NCI-H1436 (cell line): ENCODE results near the gene GNAS.
"Not testable (repeated sequence)": the region's sequence is repeated elsewhere in the genome, so short reads cannot be mapped to it uniquely, and the experiment has no call there.

ENCODE experiments used
- DNase-seq: peaks from one replicate; lab custom pipeline; 2025; lab: John Stamatoyannopoulos, UW

The GNAS gene

GRCh38 chr20:58852543-58853271 is at the start of gene GNAS:
TSS of gene GNAS (plus strand) at chr20:58852716.
- DNase-seq: no peak

GRCh38 chr20:58803533-58803932 is 49.0 kb upstream of the GNAS start:
- no peak for DNase-seq

DNA sequence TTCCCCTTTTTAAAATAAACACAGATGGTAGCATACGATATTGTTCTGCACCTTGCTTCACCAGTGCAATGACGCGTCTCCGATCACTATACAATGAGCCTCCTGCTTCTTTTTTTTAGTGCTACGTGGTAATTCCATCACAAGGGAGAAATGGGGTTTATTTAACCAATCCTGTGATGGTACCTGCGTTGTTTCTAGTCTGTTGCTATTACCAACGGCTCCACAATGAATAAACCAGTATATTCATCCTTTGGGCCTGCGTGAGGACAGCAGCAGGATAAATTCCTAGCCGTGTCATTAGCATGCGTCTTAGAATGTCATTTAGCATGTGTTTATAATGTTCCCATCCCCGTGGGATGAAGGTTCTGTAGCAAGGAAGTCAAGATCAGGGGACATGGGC is 44.7 kb upstream of the GNAS start:
- no peak for DNase-seq

- no peak for DNase-seq
Observed at GRCh38 chr20:58808271-58809046, 44.1 kb upstream of the GNAS start.

- no peak for DNase-seq
Observed at GRCh38 chr20:58810116-58810878, 42.2 kb upstream of the GNAS start.

DNA sequence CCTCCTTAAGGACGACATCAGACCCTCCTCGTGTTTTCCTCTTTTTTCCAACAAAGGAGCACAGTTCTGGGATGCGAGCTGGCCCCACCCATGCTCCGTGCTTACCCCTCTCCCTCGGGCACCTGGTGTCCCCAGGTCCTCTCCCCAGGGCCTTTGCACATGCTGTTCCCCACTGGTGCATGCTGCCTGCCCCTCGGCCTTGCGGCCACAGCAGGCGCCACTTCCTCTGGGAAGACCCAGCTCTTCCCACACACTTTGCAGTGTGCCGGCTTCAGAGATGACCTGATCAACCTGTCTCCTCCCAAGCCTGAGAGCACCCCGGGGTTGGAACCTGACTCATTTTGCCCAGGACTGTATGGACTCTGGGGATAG is 41.7 kb upstream of the GNAS start:
- no peak for DNase-seq

DNA sequence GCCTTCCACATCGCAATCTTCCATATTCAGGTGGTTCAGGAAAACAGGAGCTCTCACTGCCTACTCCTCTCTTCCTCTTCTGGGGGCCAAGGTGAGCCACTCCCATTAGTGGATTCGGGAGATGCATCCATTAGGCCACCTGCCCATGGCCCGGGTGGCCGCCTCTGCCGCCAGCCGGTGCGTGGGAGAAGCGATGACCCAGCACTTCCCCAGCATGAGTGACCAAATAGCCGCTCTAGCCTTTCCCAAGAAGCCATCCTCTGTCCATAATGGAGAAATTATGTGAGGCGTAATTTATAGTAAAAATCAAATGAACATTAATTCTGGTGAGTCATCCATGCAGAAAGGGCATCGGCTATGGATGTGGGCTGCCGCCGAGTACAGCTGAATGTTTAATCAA is 41.2 kb upstream of the GNAS start:
- no peak for DNase-seq

GRCh38 chr20:58813369-58813768 is 39.1 kb upstream of the GNAS start:
- DNase-seq: no peak

DNA sequence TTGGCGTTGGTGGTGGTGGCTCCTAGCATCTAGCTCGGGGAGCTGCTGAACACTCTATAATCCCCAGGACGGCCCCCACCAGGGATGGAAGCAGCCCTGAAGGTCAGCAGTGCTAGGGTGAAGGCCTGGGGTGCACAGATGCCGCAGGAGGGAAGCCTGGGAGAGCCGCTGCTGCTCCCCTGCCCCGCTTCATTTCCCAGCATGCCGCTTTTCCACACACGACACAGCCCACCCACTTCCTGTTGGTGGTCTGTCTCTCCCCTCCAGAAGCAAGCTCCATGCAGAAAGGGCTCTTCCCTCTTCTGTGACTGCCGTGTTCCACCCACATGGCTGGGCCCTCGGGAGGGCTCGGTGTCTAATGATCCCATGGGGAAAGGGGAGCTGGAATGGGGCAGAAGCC is 37.1 kb upstream of the GNAS start:
- DNase-seq: no peak

GRCh38 chr20:58816051-58816450 is 36.5 kb upstream of the GNAS start:
- DNase-seq: no peak

DNA sequence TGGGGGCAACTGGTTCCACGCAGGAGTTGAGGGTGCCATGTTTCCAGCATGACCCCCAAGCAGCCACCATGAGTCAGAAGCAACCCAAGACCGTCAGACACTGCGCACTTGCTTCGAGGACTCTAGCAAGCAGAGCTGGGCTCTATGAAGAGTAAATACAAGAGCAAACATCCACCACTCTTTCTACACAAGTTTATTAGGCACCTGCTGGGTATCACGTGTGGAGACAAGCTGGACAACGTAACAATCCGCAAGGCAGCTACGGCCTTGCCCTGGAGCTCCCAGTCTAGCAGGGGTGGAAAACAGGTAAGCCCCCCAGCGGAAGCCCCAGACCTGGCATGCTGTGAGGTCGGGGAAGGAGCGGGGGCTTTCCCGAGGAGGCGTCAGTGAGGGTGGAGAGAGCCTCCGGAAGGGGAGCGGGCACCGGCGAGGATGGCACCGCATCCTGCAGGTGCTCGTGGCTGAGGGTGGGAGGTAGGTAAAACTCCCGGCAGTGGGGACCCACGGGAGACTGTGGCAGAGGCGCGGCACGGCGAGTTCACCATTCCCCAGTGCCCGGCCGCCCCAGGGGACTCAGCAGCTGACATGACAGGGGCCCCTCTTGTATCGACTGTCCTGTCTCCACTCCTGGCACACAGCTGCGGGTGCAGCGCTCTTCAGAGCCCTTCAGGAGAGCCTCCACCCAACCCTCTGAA is 35.4 kb upstream of the GNAS start:
- DNase-seq: no peak

- no peak for DNase-seq
Observed at GRCh38 chr20:58817748-58818147, 34.8 kb upstream of the GNAS start.

DNA sequence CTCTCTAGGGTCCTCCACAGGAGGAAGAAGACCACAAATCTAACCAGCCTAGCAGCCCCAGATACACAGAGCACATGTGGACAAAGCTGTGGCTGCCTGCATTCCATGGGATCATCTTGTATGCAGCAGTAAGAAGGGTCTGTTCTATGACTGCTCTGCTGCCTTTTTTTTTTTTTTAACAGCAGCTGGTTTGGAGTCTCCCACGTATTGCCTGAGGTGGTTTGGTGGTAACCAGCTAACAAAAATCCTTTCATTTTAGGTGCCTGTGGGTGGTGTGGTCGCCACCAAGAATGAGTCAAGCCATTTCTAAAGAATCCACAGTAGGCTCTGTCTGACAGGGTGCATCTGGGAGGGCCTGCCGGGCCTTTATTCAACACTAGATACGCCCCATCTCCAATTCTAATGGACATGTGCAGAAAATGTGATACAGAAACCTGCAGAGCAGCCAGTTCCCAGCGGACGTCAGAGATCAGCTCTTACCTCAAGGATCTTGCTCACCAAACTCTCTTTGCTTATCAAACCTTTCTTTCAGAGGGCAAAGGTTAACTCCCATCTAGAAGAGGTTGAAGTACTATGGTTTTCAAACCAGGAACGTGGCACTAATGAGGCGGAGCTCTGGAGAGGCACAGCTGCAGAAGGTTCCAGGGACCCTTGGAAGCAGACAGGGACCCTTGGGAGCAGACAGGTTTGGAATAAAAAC is 33.8 kb upstream of the GNAS start:
- no peak for DNase-seq

- no peak for DNase-seq
Observed at GRCh38 chr20:58819921-58820320, 32.6 kb upstream of the GNAS start.

DNA sequence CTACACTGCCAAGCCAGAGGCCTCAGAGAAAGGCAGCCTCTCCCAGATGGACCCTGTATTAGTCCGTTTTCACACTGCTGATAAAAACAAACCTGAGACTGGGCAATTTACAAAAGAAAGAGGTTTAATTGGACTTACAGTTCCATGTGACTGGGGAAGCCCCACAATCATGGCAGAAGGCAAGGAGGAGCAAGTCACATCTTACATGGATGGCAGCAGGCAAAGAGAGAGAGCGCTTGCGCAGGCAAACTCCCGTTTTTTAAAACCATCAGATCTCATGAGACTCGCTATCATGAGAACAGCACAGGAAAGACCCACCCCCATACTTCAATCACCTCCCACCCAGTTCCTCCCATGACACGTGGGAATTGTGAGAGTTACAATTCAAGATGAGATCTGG is 32.0 kb upstream of the GNAS start:
- not testable (repeated sequence) for DNase-seq

DNA sequence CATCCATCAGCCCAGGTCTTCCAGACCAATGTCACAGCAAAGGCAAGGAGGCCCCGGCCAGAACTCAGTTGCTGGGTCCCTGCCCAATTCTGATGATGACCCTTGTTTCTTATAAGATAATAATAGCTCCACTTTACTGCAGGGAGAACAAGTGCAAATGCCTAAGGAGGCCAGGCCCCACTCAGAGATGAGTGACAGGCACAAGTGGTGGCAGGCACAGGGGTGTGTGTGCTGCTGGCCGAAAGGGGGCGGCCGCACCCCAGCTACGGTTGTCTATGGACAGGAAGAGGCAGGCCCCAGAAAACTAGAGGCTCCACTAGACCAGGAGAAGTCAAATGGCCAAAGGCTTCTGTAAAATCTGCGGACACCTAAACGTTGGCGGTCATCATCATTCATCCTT is 30.4 kb upstream of the GNAS start:
- no peak for DNase-seq

GRCh38 chr20:58822748-58823730 is 29.5 kb upstream of the GNAS start:
- DNase-seq: no peak

- no peak for DNase-seq
Observed at GRCh38 chr20:58824843-58825242, 27.7 kb upstream of the GNAS start.

GRCh38 chr20:58825450-58825849 is 27.1 kb upstream of the GNAS start:
- DNase-seq: no peak

DNA sequence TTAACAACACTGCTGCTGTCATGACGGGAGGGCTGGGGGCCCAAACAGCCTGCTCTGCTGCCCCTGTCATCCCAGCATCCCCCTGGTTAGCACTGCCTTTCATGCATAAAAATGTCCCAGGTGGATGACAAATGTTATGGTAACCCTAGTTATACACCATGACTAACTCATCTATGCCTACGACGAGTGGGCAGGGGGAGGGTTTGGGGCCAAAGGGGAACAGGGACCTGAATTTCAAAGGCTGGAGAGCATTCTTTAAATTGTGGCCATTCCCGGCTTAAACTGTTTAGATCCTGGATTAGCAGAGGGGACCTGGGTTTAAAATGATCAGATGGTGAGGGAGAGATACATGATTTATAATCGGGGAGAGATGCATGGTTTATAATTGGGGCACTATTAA is 26.2 kb upstream of the GNAS start:
- no peak for DNase-seq

GRCh38 chr20:58828136-58828535 is 24.4 kb upstream of the GNAS start:
- DNase-seq: no peak
